Pancreas (tissue), 10 donors: Measurements from ENCODE around the gene REG4. TPM values are rescaled to one million over a fixed set of nuclear protein-coding genes. Genes with fewer than 3 reads are reported as not detected.

ENCODE experiments used
- ATAC-seq, 4 donors: fragments of 200-7000 bp; cut with Tn5 transposase; one replicate each; pipeline versions ENCODE4 v1.8.0 to v1.9.1; 2020; ENCODE audit warnings: mild to moderate bottlenecking in 4 of 4, moderate library complexity in 4 of 4
- DNase-seq, 6 donors: peaks; one replicate each; pipeline ENCODE4 v3.0.0-alpha.2; 2020
- FAIRE-seq: peaks from 2 replicates; lab custom pipeline; 2012; peaks lifted over from hg19 to GRCh38; lab: Jason Lieb, UNC
- H3K27ac ChIP-seq, 4 donors: fragments of 200-600 bp; sonication (generic); 1 replicate in 3 of 4; 2 replicates in 1 of 4; pipeline versions ENCODE4 v1.5.0 to v1.8.0; 2020
- H3K27me3 ChIP-seq, 4 donors: fragments of 200-600 bp; one replicate each; pipeline ENCODE4 v1.8.0; 2021
- H3K36me3 ChIP-seq, 3 donors: fragments of 200-600 bp; sonication (generic) in 1 of 3; one replicate each; pipeline versions ENCODE4 v1.5.0 to v1.8.0; 2020 to 2021
- H3K4me1 ChIP-seq, 3 donors: fragments of 200-600 bp; one replicate each; pipeline ENCODE4 v1.8.0; 2021
- H3K4me3 ChIP-seq, 4 donors: fragments of 200-600 bp; sonication (generic) in 2 of 4; one replicate each; pipeline versions ENCODE4 v1.5.0 to v1.8.0; 2020 to 2021
- H3K9me3 ChIP-seq, 4 donors: fragments of 200-600 bp; one replicate each; pipeline ENCODE4 v1.8.0; 2021
- WGBS, 2 donors: extraction: QIAGEN DNeasy Blood & Tissue Kit; methylation state at CpG; one replicate each; pipeline ENCODE4 v1.1.7; 2013; 5-methylcytosine and 5-hydroxymethylcytosine counted together
- intact Hi-C, 3 donors: fragments of 100-400 bp; cut with DNase I; formaldehyde crosslinking; loops; one replicate each; pipeline versions ENCODE4 v1.11.1 to v1.14.2; 2022
- polyA plus RNA-seq, 2 donors: library from polyadenylated mRNA; stranded (reverse); fragments of 200-250 nt; gene quantifications; one replicate each; pipeline ENCODE4 v1.2.3, GENCODE V29; 2013
- total RNA-seq, 6 donors: library from RNA; stranded (reverse); fragmentation: NEBNext Ultra II Directional in 4 of 6; extraction: Animal tissue kit (Norgen Biotek cat#: 25700) in 4 of 6; gene quantifications; one replicate each; pipeline versions ENCODE4 v1.2.1 to v1.2.4, GENCODE V29; 2021 to 2023
- TF ChIP-seq, protein P1 (sequence below), 4 donors: fragments of 200-600 bp; sonication (generic) in 3 of 4; IDR thresholded peaks; one replicate each; pipeline versions ENCODE4 v1.5.0 to v1.8.0; 2021; ENCODE audit warnings: antibody characterized with exemption in 4 of 4
- donor health status: healthy with polysubstance abuse.
- donor health status: DM: no; HTN: no; CAD: no; lungs with moderate emphysema.
- donor health status: DM: no; HTN: no; CAD: no.
- donor health status: control.
- donor health status: control.
- donor health status: Bipolar disorder and iron deficiency.
- donor health status: DM: yes; HTN: yes; CAD: no.
- donor health status: DM: no; HTN: no; CAD: no.
- donor health status: DM: no; HTN: no; CAD: no.
- donor health status: DM: yes; HTN: yes; CAD: no.

Gene REG4
- total and polyA plus RNA-seq, 8 donors, result 9.4 to 32.3 (median 22.6) TPM

DNA sequence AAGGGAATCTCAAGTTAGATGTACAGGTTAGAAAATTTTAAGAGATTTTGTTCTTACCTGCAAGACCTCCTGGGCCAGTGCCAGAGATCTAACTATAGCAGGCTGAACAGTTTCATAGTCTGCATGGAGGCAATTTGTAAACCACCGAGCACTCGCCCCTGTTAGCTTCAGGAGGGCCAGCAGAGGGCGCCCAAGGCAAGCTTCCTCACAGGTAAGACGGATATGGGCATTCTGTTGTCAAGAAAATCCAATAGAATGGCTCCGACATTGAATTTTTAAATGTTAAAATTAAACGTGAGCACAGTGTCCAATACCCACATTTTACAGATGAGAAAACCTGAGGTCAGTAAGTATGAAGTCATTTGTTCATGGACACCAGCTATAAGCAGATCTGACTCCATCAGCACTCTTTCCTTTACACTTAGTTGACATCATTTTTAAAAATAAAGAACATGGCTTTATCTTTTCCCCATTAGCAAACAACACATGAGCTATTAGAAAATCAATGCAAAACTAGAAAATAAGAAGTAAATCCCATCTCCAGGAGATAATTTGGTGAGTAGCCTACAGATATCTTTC, 2.2 kb downstream of the REG4 start:
- ATAC-seq (peak; percentile 95 to 100 (median 97)), FAIRE-seq (no peak), DNase-seq (peak; percentile 60 to 89 (median 80))
- no peaks in the 10 kb centered on the region for H3K27me3 ChIP-seq
- no peaks in the 10 kb centered on the region for H3K36me3 ChIP-seq
- no peak overlapping the region for H3K27ac ChIP-seq
- H3K4me1 ChIP-seq, result no peaks in the 10 kb centered on the region
- no peaks in the 10 kb centered on the region for H3K9me3 ChIP-seq
- WGBS, 2 donors, result 0% methylated on average over 6 of the region's 6 CpGs
- intact Hi-C loops, result no loop called here
- H3K4me3 ChIP-seq, result no peak overlapping the region
- TF ChIP-seq, protein P1, sequence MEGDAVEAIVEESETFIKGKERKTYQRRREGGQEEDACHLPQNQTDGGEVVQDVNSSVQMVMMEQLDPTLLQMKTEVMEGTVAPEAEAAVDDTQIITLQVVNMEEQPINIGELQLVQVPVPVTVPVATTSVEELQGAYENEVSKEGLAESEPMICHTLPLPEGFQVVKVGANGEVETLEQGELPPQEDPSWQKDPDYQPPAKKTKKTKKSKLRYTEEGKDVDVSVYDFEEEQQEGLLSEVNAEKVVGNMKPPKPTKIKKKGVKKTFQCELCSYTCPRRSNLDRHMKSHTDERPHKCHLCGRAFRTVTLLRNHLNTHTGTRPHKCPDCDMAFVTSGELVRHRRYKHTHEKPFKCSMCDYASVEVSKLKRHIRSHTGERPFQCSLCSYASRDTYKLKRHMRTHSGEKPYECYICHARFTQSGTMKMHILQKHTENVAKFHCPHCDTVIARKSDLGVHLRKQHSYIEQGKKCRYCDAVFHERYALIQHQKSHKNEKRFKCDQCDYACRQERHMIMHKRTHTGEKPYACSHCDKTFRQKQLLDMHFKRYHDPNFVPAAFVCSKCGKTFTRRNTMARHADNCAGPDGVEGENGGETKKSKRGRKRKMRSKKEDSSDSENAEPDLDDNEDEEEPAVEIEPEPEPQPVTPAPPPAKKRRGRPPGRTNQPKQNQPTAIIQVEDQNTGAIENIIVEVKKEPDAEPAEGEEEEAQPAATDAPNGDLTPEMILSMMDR (IDR thresholded peaks at IDR 0.05), result peak; percentile 81 to 85 (median 83)

DNA sequence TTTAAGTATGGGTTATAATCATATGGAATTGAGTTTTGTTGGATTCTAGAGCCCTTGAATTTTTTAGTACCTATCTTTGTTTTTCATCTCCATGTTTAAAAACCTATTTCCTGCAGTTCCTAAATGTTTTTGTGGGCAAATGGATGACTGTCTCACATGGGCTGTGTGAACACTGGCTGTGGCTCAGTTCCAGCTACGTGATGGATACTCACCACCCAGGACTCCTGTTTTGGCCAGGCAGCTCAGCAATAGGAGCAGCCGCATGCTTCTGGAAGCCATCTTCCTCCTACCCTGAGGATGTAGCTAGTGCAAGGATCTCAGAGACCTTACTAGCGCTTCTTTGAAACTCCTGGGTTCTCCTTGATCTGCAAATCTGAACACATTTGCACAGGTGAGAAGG, 2.8 kb downstream of the REG4 start:
- FAIRE-seq (no peak), DNase-seq (no peak), ATAC-seq (peak in 3 of 4 donors; percentile 9 to 23 (median 22))
- H3K9me3 ChIP-seq, result no peaks in the 10 kb centered on the region
- H3K27me3 ChIP-seq, result no peaks in the 10 kb centered on the region
- TF ChIP-seq, protein P1 (IDR thresholded peaks at IDR 0.05), result no peak
- no peaks in the 10 kb centered on the region for H3K4me1 ChIP-seq
- no peak overlapping the region for H3K27ac ChIP-seq
- 46 to 48% methylated on average over 3 of the region's 3 CpGs for WGBS, 2 donors
- H3K36me3 ChIP-seq, result no peaks in the 10 kb centered on the region
- intact Hi-C loops, result no loop called here
- no peak overlapping the region for H3K4me3 ChIP-seq

DNA sequence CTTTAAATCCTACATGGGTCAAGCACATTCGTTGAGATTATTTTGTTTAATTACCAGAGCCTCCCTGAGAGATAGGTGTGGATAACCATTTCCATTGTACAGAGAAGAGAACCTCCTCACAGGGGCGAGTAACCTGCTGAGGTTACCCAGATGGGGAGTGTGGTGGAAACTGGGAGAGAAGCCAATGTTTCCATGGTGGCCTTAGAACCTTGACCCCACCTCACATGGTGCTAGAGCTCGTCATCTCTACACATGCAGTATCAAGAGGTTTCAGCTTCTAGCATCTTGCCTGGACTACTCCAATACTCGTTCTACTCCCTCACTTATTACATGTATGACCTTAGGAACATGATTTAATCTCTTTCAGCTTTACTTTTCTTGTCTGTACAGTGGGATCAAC, 4.8 kb downstream of the REG4 start:
- Histone ChIP-seq H3K4me3 (no peak overlapping the region), H3K27ac (no peak overlapping the region), H3K36me3 (no peaks in the 10 kb centered on the region), H3K9me3 (no peaks in the 10 kb centered on the region), H3K4me1 (no peaks in the 10 kb centered on the region), H3K27me3 (no peaks in the 10 kb centered on the region)
- intact Hi-C loops, result no loop called here
- DNase-seq, result no peak
- no peak for FAIRE-seq
- ATAC-seq, result no peak
- TF ChIP-seq, protein P1 (IDR thresholded peaks at IDR 0.05), result no peak
- WGBS, 2 donors, result 42 to 43% methylated on average over 4 of the region's 4 CpGs

DNA sequence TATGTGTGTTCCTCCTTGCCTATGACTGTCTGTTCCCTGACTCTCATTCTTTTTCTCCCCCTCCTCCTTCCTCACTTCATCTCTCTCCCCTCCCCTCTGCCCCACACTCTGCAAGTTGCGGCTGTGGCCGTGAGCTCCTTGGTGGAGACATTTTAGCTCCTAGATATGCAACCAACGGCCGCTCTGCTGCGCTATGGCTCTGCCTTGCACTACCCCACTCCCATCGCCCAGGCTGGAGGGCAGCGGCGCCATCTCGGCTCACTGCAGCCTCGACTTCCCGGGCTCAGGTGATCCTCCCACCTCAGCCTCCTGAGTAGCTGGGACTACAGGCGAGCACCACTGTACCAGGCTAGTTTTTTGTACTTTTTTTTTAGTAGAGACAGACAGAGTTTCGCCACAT, 5.5 kb downstream of the REG4 start:
- ATAC-seq (no peak), FAIRE-seq (no peak), DNase-seq (peak in 1 of 6 donors; percentile 44)
- Histone ChIP-seq H3K4me3 (no peak overlapping the region), H3K27ac (no peak overlapping the region), H3K27me3 (no peaks in the 10 kb centered on the region), H3K9me3 (no peaks in the 10 kb centered on the region), H3K36me3 (no peaks in the 10 kb centered on the region), H3K4me1 (no peaks in the 10 kb centered on the region)
- intact Hi-C loops, result no loop called here
- TF ChIP-seq, protein P1 (IDR thresholded peaks at IDR 0.05), result no peak
- 95 to 97% methylated on average over 13 of the region's 13 CpGs for WGBS, 2 donors

DNA sequence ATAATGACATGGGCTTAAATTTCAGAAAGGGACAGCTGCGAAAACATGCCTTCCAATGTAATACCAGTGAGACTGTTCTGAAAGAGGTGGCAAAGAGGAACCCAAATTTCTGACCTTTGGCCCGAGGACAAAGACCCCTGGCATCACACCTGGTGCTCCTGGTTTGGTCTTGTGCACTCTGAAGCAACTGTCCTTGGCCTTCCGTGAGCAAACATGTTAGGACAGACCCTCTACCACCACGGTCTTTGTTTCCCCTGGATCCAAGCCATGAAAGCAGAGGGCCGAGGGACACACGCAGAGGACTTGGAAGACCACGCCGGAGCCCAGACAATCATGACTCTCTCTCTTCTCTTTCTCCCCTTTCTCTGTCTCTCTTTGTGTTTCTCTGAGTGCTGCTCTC, 6.0 kb downstream of the REG4 start:
- no peaks in the 10 kb centered on the region for H3K27me3 ChIP-seq
- no peak for DNase-seq
- peaks cover under 1 to 5% (median 3%) of the 10 kb centered on the region in 3 donors for H3K4me1 ChIP-seq
- H3K27ac ChIP-seq, result no peak overlapping the region
- no peak overlapping the region for H3K4me3 ChIP-seq
- no peak for FAIRE-seq
- WGBS, 2 donors, result 86 to 93% methylated on average over 8 of the region's 8 CpGs
- intact Hi-C loops, result no loop called here
- no peak for ATAC-seq
- no peaks in the 10 kb centered on the region for H3K9me3 ChIP-seq
- no peaks in the 10 kb centered on the region for H3K36me3 ChIP-seq
- TF ChIP-seq, protein P1 (IDR thresholded peaks at IDR 0.05), result no peak
